Endodermal cell (in vitro differentiated cells): Measurements from ENCODE around the gene KCNJ4. TPM values are rescaled to one million over a fixed set of nuclear protein-coding genes. Genes with fewer than 3 reads are reported as not detected.
"Not testable (repeated sequence)": the region's sequence is repeated elsewhere in the genome, so short reads cannot be mapped to it uniquely, and the experiment has no call there.

Experiments
- DNase-seq: peaks from one replicate; pipeline ENCODE4 v3.0.0-alpha.2; 2017
- H3K27ac ChIP-seq: 2 replicates; pipeline ENCODE4 v1.5.1; 2013; ENCODE audit warnings: mild to moderate bottlenecking, low read depth, low read length, moderate library complexity
- H3K27me3 ChIP-seq: 2 replicates; pipeline ENCODE4 v1.6.1; 2013; ENCODE audit warnings: mild to moderate bottlenecking, low read length, moderate library complexity; ENCODE audit not compliant: insufficient read depth, control insufficient read depth, poor library complexity, severe bottlenecking
- H3K36me3 ChIP-seq: 2 replicates; pipeline ENCODE4 v1.7.0; 2013; ENCODE audit warnings: mild to moderate bottlenecking, low read length, moderate library complexity; ENCODE audit not compliant: control insufficient read depth, insufficient read depth
- H3K4me1 ChIP-seq: one replicate; pipeline ENCODE4 v1.7.0; 2013; ENCODE audit warnings: low read length; ENCODE audit not compliant: control insufficient read depth, insufficient read depth
- H3K4me3 ChIP-seq: 2 replicates; pipeline ENCODE4 v1.5.1; 2013; ENCODE audit warnings: mild to moderate bottlenecking, low read length, moderate library complexity
- H3K9ac ChIP-seq: 2 replicates; pipeline ENCODE4 v1.6.1; 2013; ENCODE audit warnings: mild to moderate bottlenecking, low read length, moderate library complexity; ENCODE audit not compliant: poor library complexity, severe bottlenecking; ENCODE audit errors: extremely low read depth
- H3K9me3 ChIP-seq: 2 replicates; pipeline ENCODE4 v1.6.1; 2013; ENCODE audit warnings: mild to moderate bottlenecking, low read length, moderate library complexity; ENCODE audit not compliant: control insufficient read depth
- H3K27ac Mint-ChIP-seq: 2 replicates; pipeline ENCODE4 v1.8.0; 2020; ENCODE audit warnings: mixed read lengths
- H3K27me3 Mint-ChIP-seq: 2 replicates; pipeline ENCODE4 v1.8.0; 2021; ENCODE audit warnings: mild to moderate bottlenecking, mixed read lengths; ENCODE audit not compliant: insufficient read depth
- H3K36me3 Mint-ChIP-seq: 2 replicates; pipeline ENCODE4 v1.8.0; 2020; ENCODE audit warnings: low read depth, mixed read lengths
- H3K4me1 Mint-ChIP-seq: 2 replicates; pipeline ENCODE4 v1.8.0; 2020; ENCODE audit warnings: mixed read lengths
- H3K4me3 Mint-ChIP-seq: 2 replicates; pipeline ENCODE4 v1.8.0; 2020; ENCODE audit warnings: mild to moderate bottlenecking, moderate library complexity, mixed read lengths
- H3K9me3 Mint-ChIP-seq: 2 replicates; pipeline ENCODE4 v1.8.0; 2020; ENCODE audit warnings: mild to moderate bottlenecking, mixed read lengths
- CTCF ChIP-seq: fragments of 200-600 bp; sonication (generic); conservative IDR thresholded peaks from 2 replicates; pipeline ENCODE4 v1.5.0; 2021; ENCODE audit warnings: antibody characterized with exemption, mild to moderate bottlenecking
- WGBS, 2 experiments: methylation state at CpG; one replicate each; pipeline versions ENCODE4 v1.1.5 to v1.1.7; 2013; ENCODE audit warnings: missing lambda C conversion rate in 2 of 2, mixed read lengths in 1 of 2; ENCODE audit not compliant: insufficient coverage in 1 of 2, insufficient read length in 1 of 2; 5-methylcytosine and 5-hydroxymethylcytosine counted together
- total RNA-seq, 2 donors: library from RNA; stranded (reverse); fragmentation: NEBNext Ultra II Directional in 1 of 2; extraction: Animal tissue kit (Norgen Biotek cat#: 25700) in 1 of 2; gene quantifications; 2 replicates in 1 of 2; 3 replicates in 1 of 2; pipeline ENCODE4 v1.2.1, GENCODE V29; 2021

KCNJ4 gene
- total RNA-seq, 2 donors from 2014 or later = 0.37 to 1.4 TPM

GRCh38 chr22:38403812-38404211 is 51.2 kb downstream of the KCNJ4 start:
- WGBS, 2 experiments = 86 to 91% methylated on average over 8 of the region's 8 CpGs
- no peak overlapping the region for H3K4me3 ChIP-seq
- Mint-ChIP-seq H3K9me3 (peaks cover 6% of the 10 kb centered on the region), H3K36me3 (peaks cover 2% of the 10 kb centered on the region), H3K4me1 (peaks cover 19% of the 10 kb centered on the region), H3K4me3 (no peak overlapping the region), H3K27me3 (no peaks in the 10 kb centered on the region), H3K27ac (no peak overlapping the region)
- H3K27ac ChIP-seq = no peak overlapping the region
- no peaks in the 10 kb centered on the region for H3K27me3 ChIP-seq
- DNase-seq = peak; percentile 45
- no peaks in the 10 kb centered on the region for H3K4me1 ChIP-seq
- H3K9me3 ChIP-seq = no peaks in the 10 kb centered on the region
- no peak overlapping the region for H3K9ac ChIP-seq
- H3K36me3 ChIP-seq = no peaks in the 10 kb centered on the region
- no peak for TF ChIP-seq CTCF

- Histone ChIP-seq H3K27ac (no peak overlapping the region), H3K9ac (no peak overlapping the region), H3K27me3 (no peaks in the 10 kb centered on the region), H3K9me3 (no peaks in the 10 kb centered on the region), H3K4me3 (no peak overlapping the region), H3K4me1 (no peaks in the 10 kb centered on the region), H3K36me3 (no peaks in the 10 kb centered on the region)
- 86 to 90% methylated on average over 3 to 12 of the region's 12 CpGs for WGBS, 2 experiments
- H3K36me3 Mint-ChIP-seq = no peaks in the 10 kb centered on the region
- H3K4me3 Mint-ChIP-seq = no peak overlapping the region
- H3K27me3 Mint-ChIP-seq = no peaks in the 10 kb centered on the region
- DNase-seq = peak; percentile 59
- H3K9me3 Mint-ChIP-seq = no peaks in the 10 kb centered on the region
- no peak for TF ChIP-seq CTCF
- no peak overlapping the region for H3K27ac Mint-ChIP-seq
- peaks cover 19% of the 10 kb centered on the region for H3K4me1 Mint-ChIP-seq
These were observed 52.8 kb downstream of the KCNJ4 start for GRCh38 chr22:38402204-38402603.

GRCh38 chr22:38401336-38402084 is 53.5 kb downstream of the KCNJ4 start:
- Histone ChIP-seq H3K36me3 (no peaks in the 10 kb centered on the region), H3K4me1 (no peaks in the 10 kb centered on the region), H3K4me3 (no peak overlapping the region), H3K27me3 (no peaks in the 10 kb centered on the region), H3K27ac (peak overlapping the region; percentile 36), H3K9me3 (no peaks in the 10 kb centered on the region), H3K9ac (no peak overlapping the region)
- Mint-ChIP-seq H3K4me1 (peaks cover 24% of the 10 kb centered on the region), H3K27ac (peak overlapping the region; percentile 81), H3K27me3 (no peaks in the 10 kb centered on the region), H3K36me3 (no peaks in the 10 kb centered on the region), H3K9me3 (no peaks in the 10 kb centered on the region), H3K4me3 (no peak overlapping the region)
- TF ChIP-seq CTCF = no peak
- peak; percentile 69 for DNase-seq
- WGBS, 2 experiments = 71 to 87% methylated on average over 6 to 9 of the region's 9 CpGs

DNA sequence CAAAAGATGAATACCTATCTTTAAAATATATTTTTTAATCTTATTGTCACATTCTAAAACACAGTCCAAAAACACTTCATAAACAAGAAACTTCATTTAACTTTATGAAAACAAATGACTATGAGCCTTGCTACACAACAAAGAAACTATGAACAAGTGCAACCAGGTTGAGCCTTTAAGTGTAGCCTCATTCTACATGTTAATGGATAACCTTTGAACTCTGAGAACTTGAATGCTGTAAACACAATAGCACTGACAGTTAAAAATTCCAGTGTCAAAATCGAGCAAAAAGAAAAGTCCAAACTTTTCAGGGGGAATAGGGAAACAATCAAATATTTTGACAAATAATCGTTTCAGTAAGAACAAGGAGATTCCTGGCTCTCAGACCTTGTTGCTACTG is 54.7 kb downstream of the KCNJ4 start:
- H3K9ac ChIP-seq, DNase-seq, H3K36me3 Mint-ChIP-seq, H3K36me3 ChIP-seq, H3K9me3 ChIP-seq, H3K27ac Mint-ChIP-seq, H3K4me1 ChIP-seq, H3K27me3 ChIP-seq, H3K9me3 Mint-ChIP-seq, H3K27me3 Mint-ChIP-seq, H3K4me3 Mint-ChIP-seq, H3K27ac ChIP-seq: not testable (repeated sequence)
- 14% methylated on average over 1 of the region's 2 CpGs; no CpG with 5 or more reads in 1 of the 2 experiments for WGBS, 2 experiments
- H3K4me3 ChIP-seq = peak overlapping the region; percentile 35
- H3K4me1 Mint-ChIP-seq = peaks cover 37% of the 10 kb centered on the region
